DND-41 (cell line): Measurements from ENCODE around the gene CACNA1H.
A peak's percentile ranks its signal among the peaks of the same experiment; 100 is the strongest.

ENCODE experiments used
- EZH2 ChIP-seq: IDR thresholded peaks from 3 replicates; pipeline ENCODE4 v1.6.1; 2012; ENCODE audit warnings: borderline replicate concordance, low read depth, mild to moderate bottlenecking, moderate library complexity, low read length, inconsistent platforms; ENCODE audit not compliant: severe bottlenecking
- TF ChIP-seq, protein P1 (sequence below): IDR thresholded peaks from 2 replicates; pipeline ENCODE4 v1.5.1; 2012; ENCODE audit warnings: borderline replicate concordance, low read length, moderate library complexity, mild to moderate bottlenecking; ENCODE audit not compliant: poor library complexity, severe bottlenecking; ENCODE audit errors: extremely low read depth

DNA sequence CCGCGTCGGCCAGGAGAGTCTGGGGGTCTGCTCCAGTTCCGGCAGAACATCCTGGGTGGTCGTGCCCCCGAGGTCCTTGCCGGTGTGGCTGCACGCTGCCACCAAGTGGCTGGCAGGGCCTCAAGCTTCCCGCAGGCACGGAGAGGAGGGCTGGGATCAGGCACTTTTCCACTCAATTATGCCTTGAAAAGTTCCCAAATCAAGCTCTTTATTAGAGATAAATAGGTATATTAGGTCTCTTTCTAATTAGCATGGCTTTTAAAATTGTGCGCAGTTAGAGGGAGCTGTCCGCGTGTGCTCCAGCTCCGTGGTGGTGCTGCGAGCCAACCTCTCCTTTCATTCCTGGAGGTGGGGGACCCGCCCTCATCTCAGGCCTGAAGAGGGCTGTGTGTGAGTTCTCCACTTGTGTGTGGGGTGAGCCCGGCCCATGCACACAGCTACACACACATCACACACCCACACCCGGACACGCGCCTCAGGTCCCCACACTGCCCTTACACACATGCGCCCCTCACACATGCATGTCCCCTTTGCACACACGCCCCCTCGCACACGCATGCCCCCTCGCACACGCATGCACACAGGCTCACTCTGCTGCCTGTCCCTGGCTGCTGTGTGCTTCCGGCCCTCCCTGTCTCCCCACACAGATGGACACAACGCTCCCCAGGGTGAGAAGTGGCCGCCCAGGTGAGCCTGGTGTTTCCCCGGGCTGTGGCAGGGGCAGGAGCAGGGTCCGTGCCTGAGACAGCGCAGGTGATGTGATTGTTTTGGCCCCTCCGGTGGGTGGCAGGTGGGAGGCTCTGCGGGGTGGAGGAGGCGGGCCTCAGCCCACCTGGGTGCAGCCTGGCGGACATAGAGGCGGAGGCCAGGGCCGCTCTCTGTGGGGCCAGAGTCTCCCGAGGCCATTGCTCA is 28.8 kb downstream of the CACNA1H start:
- TF ChIP-seq EZH2: no peak
- TF ChIP-seq, protein P1, sequence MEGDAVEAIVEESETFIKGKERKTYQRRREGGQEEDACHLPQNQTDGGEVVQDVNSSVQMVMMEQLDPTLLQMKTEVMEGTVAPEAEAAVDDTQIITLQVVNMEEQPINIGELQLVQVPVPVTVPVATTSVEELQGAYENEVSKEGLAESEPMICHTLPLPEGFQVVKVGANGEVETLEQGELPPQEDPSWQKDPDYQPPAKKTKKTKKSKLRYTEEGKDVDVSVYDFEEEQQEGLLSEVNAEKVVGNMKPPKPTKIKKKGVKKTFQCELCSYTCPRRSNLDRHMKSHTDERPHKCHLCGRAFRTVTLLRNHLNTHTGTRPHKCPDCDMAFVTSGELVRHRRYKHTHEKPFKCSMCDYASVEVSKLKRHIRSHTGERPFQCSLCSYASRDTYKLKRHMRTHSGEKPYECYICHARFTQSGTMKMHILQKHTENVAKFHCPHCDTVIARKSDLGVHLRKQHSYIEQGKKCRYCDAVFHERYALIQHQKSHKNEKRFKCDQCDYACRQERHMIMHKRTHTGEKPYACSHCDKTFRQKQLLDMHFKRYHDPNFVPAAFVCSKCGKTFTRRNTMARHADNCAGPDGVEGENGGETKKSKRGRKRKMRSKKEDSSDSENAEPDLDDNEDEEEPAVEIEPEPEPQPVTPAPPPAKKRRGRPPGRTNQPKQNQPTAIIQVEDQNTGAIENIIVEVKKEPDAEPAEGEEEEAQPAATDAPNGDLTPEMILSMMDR: peak; percentile 23
